Measurements from ENCODE around the gene ABL1.

The ABL1 gene

GRCh38 chr9:130890870-130891687 lies 56.0 kb downstream of the ABL1 start:
- DNase-seq (no peak), ATAC-seq (ENCODE audit: insufficient read depth, low read depth) (no peak)
- Histone ChIP-seq H3K4me2 (ENCODE audit: insufficient read depth, low read length) (no peak overlapping the region), H3K4me1 (ENCODE audit: insufficient read depth, low read length) (no peaks in the 10 kb centered on the region), H3K9ac (ENCODE audit: low read depth, low read length) (no peak overlapping the region), H4K20me1 (ENCODE audit: insufficient read depth, low read length) (peaks cover 23% of the 10 kb centered on the region), H3K9me3 (ENCODE audit: insufficient read depth, low read length, severe bottlenecking) (no peaks in the 10 kb centered on the region), H3K27me3 (ENCODE audit: insufficient read depth, low read length, poor library complexity) (no peaks in the 10 kb centered on the region), H3K4me3 (ENCODE audit: low read depth in 1 of 2, low read length in 2 of 2) (no peak overlapping the region), H3K36me3 (ENCODE audit: insufficient read depth, low read length) (peaks cover 56% of the 10 kb centered on the region), H3K27ac (ENCODE audit: low read length) (no peak overlapping the region), H2AFZ (ENCODE audit: low read depth, low read length) (no peak overlapping the region), H3K79me2 (ENCODE audit: insufficient read depth, low read length) (no peaks in the 10 kb centered on the region)
- no peak for TF ChIP-seq EZH2 (IDR thresholded peaks at IDR 0.05; ENCODE audit: borderline replicate concordance, low read depth, low read length, severe bottlenecking)

GRCh38 chr9:130891688-130892476 lies 56.8 kb downstream of the ABL1 start:
- Histone ChIP-seq H3K4me2 (ENCODE audit: insufficient read depth, low read length) (no peak overlapping the region), H3K27ac (ENCODE audit: low read length) (no peak overlapping the region), H3K79me2 (ENCODE audit: insufficient read depth, low read length) (no peaks in the 10 kb centered on the region), H3K9me3 (ENCODE audit: insufficient read depth, low read length, severe bottlenecking) (no peaks in the 10 kb centered on the region), H3K4me1 (ENCODE audit: insufficient read depth, low read length) (no peaks in the 10 kb centered on the region), H4K20me1 (ENCODE audit: insufficient read depth, low read length) (peaks cover 16% of the 10 kb centered on the region), H2AFZ (ENCODE audit: low read depth, low read length) (no peak overlapping the region), H3K4me3 (ENCODE audit: low read depth in 1 of 2, low read length in 2 of 2) (no peak overlapping the region), H3K27me3 (ENCODE audit: insufficient read depth, low read length, poor library complexity) (no peaks in the 10 kb centered on the region), H3K36me3 (ENCODE audit: insufficient read depth, low read length) (peaks cover 48% of the 10 kb centered on the region), H3K9ac (ENCODE audit: low read depth, low read length) (no peak overlapping the region)
- no peak for DNase-seq
- TF ChIP-seq EZH2 (IDR thresholded peaks at IDR 0.05; ENCODE audit: borderline replicate concordance, low read depth, low read length, severe bottlenecking) (no peak), CTCF (IDR thresholded peaks at IDR 0.05; ENCODE audit: borderline replicate concordance, extremely low read depth, low read length, poor library complexity, severe bottlenecking) (no peak)
- no peak for ATAC-seq (ENCODE audit: insufficient read depth, low read depth)

- Histone ChIP-seq H3K36me3 (ENCODE audit: insufficient read depth, low read length) (peaks cover 40% of the 10 kb centered on the region), H3K4me3 (ENCODE audit: low read depth in 1 of 2, low read length in 2 of 2) (no peak overlapping the region), H3K9me3 (ENCODE audit: insufficient read depth, low read length, severe bottlenecking) (no peaks in the 10 kb centered on the region), H2AFZ (ENCODE audit: low read depth, low read length) (no peak overlapping the region), H3K27ac (ENCODE audit: low read length) (no peak overlapping the region), H3K4me2 (ENCODE audit: insufficient read depth, low read length) (no peak overlapping the region), H3K9ac (ENCODE audit: low read depth, low read length) (no peak overlapping the region), H3K27me3 (ENCODE audit: insufficient read depth, low read length, poor library complexity) (no peaks in the 10 kb centered on the region), H3K79me2 (ENCODE audit: insufficient read depth, low read length) (no peaks in the 10 kb centered on the region), H3K4me1 (ENCODE audit: insufficient read depth, low read length) (no peaks in the 10 kb centered on the region), H4K20me1 (ENCODE audit: insufficient read depth, low read length) (peaks cover 14% of the 10 kb centered on the region)
- DNase-seq (no peak), ATAC-seq (ENCODE audit: insufficient read depth, low read depth) (no peak)
- TF ChIP-seq EZH2 (IDR thresholded peaks at IDR 0.05; ENCODE audit: borderline replicate concordance, low read depth, low read length, severe bottlenecking) (no peak), CTCF (IDR thresholded peaks at IDR 0.05; ENCODE audit: borderline replicate concordance, extremely low read depth, low read length, poor library complexity, severe bottlenecking) (no peak)
Observed at GRCh38 chr9:130892477-130893304, 57.6 kb downstream of the ABL1 start.
